Skeletal muscle cell (primary cell): Measurements from ENCODE around the gene SORCS1.
A peak's percentile ranks its signal among the peaks of the same experiment; 100 is the strongest.

ENCODE experiments used
- DNase-seq: peaks from one replicate; pipeline ENCODE4 v3.0.0-alpha.2; 2010; ENCODE audit warnings: low read depth
- H3K4me3 ChIP-seq: 2 replicates; pipeline ENCODE4 v1.5.1; 2011; ENCODE audit warnings: low read depth, mild to moderate bottlenecking, control low read depth, low read length, moderate library complexity

Gene SORCS1

DNA sequence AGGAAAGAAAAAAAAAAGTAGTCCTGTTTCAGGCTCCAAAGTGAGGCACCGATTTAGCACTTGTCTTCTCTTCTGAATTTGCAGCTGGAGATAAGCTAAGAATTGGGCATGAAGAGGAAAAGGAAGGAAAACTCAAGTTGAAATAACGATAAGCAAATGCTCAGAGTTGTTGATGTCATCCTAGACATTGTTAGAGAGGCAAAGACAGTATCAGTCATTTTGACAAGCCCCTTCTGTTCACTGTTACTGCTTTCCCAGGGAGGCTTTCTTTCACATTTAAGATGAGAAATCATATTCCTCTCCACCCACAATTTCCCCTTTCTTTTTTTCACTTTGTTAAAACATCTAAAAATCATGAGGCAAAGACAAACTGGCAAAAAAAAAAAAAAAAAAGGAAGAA lies 41.8 kb downstream of the SORCS1 start:
- DNase-seq, result no peak

DNA sequence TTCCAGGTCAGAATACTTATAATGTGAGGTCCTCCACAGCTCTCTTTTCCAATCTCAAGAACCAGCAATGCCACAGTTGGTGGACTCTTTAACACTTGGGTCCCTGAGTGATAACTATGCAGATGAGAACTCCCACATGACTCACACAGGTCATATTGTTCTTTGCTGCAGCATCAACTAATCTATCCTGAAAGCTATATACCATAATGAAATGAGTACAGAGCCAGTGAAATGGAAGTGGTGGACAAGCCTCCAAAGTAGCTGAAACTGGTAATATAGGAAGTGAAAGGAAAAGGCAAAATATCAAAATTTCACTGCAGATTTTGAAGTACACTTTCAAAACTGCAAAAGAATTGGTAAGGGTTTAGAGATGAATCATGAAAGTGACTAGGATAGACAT lies 45.6 kb downstream of the SORCS1 start:
- no peak overlapping the region for H3K4me3 ChIP-seq
- DNase-seq, result no peak

More for the DNA sequence above, 41.8 kb downstream of the SORCS1 start:
- no peak overlapping the region for H3K4me3 ChIP-seq

DNA sequence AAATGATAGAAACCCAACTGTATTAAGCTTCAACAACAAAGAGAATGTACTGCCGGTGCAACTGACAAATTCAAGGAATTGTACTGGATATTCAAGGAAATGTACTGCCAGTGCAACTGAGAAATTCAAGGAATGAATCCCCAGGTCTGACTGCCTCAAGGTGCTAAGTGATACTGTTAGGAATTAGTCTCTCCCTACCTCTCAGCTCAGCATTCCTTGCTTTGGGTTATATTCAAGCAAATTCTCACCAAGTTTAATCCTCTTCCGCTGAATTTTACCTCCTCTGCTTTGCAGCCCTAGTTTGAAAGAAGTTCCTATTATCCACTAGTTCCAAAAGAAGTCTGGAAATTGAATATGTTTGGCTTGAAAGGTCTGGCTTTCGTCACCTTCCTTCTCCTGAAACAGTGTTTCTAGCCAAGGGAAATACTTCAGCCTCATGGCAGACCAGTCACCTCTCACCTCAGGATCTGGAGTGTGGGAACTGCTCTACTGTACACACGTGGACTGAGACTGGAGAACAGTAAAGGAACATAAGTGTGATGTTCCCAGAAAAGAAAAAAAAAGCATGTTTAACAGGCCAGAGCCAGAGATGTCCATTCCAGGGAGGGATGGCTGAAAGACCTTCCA lies 60.4 kb downstream of the SORCS1 start:
- no peak overlapping the region for H3K4me3 ChIP-seq
- DNase-seq, result no peak

DNA sequence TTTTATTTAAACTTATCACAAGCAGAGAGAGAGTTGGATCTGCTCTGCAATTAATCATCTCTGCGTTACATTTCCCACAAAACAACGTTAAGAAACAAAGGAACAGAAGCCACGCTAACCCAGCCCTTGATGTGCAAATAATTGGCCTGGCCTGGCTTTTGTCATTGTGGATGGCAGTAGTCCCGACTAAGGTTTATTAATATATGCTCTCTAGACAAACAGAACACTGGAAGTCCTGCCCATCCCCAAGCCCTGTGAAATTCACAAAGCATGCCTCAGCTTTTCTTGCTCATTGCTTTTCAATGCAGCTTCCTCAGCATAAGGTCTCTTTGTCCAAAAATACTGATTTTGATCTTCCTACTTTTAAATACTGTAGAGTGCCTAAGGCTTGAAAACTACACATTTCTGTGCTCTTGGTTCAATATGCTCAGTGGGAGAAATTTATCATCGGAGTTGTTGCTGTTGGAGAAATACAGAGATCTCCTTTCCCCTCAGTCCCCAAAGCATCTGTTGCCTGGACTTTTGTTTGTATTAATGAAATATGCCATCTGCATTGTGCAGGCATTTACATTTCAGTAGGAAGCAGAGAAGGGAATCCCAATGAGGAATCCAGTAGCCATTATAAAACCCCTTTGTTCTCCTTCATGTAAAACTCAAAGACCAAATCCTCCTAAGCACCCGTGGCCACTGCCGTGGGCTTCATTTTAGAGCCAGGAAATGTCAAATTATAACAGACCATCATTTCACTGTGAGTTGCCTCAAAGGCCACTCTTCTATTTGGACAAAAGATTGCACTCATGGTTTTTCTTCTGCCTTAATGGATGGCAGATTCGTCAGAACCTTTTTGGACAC lies 61.1 kb downstream of the SORCS1 start:
- H3K4me3 ChIP-seq, result no peak overlapping the region
- no peak for DNase-seq

DNA sequence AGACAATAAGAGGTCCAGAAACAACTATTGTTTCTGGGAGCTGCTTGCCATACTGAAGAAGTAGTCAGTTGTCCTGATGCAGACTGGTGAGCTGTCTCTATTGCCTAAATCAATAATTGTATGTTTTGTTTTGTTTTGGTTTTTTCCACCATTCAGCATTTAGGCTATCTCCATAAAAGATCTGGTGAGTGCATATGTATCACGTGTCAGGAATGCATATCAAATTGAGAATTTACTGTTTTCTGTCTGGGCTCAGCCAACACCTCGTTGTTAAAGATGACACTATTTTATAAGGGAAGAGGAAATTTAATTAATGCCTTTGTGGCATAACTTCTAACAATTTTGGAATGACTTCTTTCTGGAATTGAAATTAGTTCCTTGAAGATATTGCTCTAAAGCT lies 66.2 kb downstream of the SORCS1 start:
- no peak for DNase-seq

GRCh38 chr10:107094824-107095522 lies 69.5 kb downstream of the SORCS1 start:
- DNase-seq, result no peak
- no peak overlapping the region for H3K4me3 ChIP-seq

More for the DNA sequence above, 66.2 kb downstream of the SORCS1 start:
- H3K4me3 ChIP-seq, result no peak overlapping the region

GRCh38 chr10:107092321-107092720 lies 72.2 kb downstream of the SORCS1 start:
- DNase-seq, result no peak
- no peak overlapping the region for H3K4me3 ChIP-seq

- DNase-seq, result peak; percentile 4
- no peak overlapping the region for H3K4me3 ChIP-seq
Measured at GRCh38 chr10:107091126-107091525, 73.4 kb downstream of the SORCS1 start.

- DNase-seq, result no peak
- no peak overlapping the region for H3K4me3 ChIP-seq
Measured at GRCh38 chr10:107085665-107086525, 78.6 kb downstream of the SORCS1 start.

DNA sequence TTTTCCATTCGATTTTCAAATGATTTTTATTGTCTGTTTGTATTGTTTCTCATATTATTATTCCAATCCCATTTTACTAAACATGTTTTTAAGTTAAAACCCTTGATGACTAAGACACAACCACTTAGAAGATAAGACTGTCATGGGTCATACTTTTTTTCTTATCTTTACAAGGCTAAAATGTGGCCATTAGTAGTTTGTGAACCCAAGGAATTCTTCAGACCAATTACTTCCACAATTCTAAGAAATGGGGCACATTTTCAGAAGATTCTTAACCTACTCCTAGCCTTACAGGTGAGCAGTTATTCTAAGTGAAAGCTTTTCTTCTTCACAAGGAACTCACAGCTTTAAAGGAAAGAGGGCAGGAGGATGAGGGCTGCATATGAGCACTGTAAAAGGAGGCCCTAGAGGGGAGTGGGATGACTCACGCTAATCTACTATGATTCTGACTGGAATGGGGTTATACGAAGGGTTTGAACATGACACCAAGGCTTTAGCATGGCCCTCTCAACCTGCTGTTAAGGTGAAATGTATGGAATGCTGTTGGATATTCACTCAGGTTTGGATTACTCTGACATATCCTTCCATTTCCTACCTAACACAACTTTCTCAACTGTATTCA lies 81.0 kb downstream of the SORCS1 start:
- H3K4me3 ChIP-seq, result no peak overlapping the region
- no peak for DNase-seq

- H3K4me3 ChIP-seq, result no peak overlapping the region
- DNase-seq, result no peak
Measured at GRCh38 chr10:107081644-107082043, 82.9 kb downstream of the SORCS1 start.

DNA sequence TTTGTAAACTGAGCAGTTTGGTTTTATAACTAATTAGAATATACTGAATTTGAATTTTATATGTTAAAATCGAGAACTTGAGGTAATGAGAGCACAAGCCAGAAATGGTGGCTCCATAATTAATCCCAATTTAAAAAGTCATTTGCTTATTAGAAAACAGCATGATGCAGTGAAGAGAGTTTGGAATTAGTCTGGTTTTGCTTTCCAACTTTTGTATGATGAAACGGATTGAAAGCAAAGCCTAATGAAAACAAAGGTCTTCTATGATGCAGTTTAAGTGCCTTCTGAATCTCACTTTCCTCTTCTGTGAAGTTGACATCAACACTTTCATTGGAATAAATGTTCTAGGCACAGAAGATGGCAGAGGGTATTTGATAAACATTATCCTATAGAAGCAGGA lies 89.4 kb downstream of the SORCS1 start:
- DNase-seq, result no peak
- H3K4me3 ChIP-seq, result no peak overlapping the region

- H3K4me3 ChIP-seq, result no peak overlapping the region
- no peak for DNase-seq
Measured at GRCh38 chr10:107072786-107073185, 91.7 kb downstream of the SORCS1 start.

DNA sequence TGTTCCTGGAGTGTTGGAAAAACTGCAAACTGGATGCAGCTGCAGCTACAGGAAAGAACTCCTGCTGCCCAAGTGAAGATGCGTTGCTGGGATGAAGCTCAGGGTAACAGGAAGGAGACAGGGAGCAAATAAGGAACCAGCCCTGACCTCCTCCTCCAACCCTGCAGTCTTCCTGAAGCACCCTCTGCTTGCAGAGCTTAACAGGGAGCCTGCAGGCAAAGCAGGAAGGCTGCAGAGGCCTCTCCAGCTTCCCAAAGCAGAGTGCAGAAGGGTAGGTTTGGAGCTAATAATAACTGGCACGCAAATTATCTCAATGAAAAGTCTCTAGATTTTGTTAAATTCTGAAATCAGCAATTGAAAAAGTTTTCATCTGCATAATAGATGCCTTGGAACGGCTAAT lies 92.5 kb downstream of the SORCS1 start:
- DNase-seq, result no peak
- no peak overlapping the region for H3K4me3 ChIP-seq

- DNase-seq, result no peak
- no peak overlapping the region for H3K4me3 ChIP-seq
Measured at GRCh38 chr10:107071301-107071700, 93.2 kb downstream of the SORCS1 start.

GRCh38 chr10:107067843-107068242 lies 96.7 kb downstream of the SORCS1 start:
- no peak overlapping the region for H3K4me3 ChIP-seq
- DNase-seq, result no peak

DNA sequence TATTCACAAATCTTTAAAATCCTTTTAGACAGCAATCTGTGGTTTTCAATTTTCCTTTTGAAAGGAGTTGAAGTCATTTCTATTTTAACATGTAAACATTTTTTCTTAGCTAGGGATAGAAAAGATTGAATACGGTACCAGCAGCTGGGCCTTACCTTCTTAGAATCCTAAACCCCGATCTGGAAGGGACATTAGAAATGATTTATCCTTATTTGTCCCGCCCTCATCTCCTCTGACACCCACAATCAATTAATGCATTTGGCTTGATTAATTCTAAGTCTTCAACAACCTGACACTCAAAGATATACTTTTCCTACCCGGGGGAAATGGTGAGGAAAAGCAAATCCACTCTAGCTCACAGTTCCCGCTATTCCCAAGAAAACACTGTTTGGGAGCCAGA lies 100.4 kb downstream of the SORCS1 start:
- H3K4me3 ChIP-seq, result no peak overlapping the region

DNA sequence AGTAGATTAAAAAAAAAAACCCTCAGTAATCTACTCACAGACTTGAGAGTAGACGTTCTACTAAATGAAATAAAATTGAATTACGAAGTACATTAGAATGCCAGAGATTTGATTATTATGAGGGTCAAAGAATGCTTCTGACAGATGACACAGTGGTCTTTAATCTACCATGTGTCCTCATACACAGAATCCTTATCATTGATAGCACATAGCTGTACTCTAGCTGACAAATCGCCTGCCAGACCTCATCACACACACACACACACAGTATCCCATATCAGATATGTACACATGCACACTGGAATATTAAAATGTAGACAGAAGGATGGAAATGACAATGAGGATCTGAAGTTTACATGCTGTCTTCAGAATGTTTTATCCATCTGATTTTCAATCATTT lies 104.6 kb downstream of the SORCS1 start:
- no peak for DNase-seq
- no peak overlapping the region for H3K4me3 ChIP-seq

More for the DNA sequence above, 100.4 kb downstream of the SORCS1 start:
- DNase-seq, result no peak
